Activated CD8-positive, alpha-beta memory T cell treated with anti-CD3 and anti-CD28 coated beads, Interleukin-2, amount 50 U/mL, for 48 hours (primary cell): ENCODE results near the gene NEU3.
"Not testable (repeated sequence)": the region's sequence is repeated elsewhere in the genome, so short reads cannot be mapped to it uniquely, and the experiment has no call there.

Experiments used
- DNase-seq: peaks from one replicate; pipeline ENCODE4 v3.0.0-alpha.2; 2020

Gene NEU3

DNA sequence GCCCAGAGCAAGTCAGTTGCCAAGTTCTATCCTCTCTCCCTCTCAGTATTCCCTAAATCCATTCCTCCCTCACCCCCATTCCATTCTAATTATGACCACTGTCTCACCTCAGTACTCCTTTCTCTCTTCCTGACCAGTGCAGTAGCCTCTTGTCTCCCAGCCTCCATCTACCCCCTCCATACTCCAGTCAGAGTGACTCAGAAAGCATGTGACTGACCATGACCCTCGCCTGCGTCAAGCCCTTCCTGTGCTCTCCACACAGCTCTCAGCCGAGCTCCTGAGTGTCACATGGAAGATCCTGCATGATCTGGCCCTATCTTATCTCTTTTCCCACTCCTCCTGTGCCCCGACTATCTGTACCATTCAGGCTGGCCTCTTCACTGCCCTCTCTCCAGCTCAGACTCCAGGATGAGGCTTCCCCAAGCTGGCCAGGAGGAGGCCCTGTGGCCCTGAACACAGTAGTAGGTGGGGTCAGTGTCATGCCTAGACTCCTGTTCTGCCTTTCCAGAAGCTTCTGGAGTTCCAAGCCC lies 42.6 kb downstream of the NEU3 start:
- no peak for DNase-seq

DNA sequence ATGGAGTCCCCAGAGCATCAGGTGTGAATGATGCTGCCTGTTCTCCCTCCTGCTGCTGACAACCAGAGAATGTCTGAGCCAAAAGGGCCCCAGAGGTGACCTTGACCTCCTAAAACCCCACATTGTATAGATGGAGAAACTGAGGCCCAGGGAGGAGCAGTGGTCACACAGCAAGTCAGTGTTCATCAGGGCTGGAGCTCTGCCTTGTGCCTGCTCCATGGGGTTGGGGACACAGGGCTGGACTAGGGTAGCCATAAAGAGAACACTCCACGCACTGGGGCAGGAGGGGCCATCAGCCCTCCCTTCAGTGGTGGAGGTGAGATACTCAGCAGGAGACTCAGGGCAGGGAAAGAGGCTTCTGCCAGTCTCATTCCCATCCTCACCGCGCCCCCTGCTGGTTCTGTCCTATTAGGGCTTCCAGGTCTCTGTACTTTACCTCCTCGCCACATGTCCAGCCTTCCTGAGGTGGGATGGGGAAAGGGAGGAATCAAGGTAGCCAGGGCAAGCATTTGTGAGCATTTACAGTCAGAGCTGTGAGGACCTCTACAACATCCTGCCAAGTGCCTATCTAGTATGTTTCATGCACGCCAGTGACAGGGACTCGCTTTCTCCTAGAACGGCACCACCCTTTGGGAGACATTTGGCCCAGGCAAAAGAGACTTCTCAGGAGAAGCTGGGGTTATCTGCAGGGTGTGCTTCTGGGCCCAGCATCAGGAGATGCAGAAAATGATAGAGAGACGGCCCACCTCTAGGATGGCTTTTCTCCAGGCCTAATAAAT lies 43.2 kb downstream of the NEU3 start:
- DNase-seq, result peak; percentile 89

GRCh38 chr11:75032550-75032935 lies 43.8 kb downstream of the NEU3 start:
- DNase-seq, result no peak

DNA sequence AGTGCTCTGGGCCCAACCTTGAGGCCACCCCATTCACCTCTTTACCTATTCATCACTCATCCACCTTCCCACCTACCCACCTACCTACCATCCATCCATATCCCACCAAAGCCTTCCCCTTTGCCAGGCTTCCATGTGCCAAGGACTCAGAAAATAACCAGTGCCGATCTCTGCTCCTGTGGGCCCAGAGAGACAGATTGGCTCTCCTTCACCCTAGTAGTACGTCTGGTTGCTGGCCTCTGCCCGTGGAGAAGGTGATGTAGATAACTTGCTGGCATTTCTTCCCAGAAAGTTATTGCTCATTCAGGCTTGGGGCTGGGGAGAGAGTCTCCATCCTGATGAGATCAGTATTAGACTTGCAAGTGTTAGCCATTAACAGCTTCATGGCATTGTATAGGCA lies 45.2 kb downstream of the NEU3 start:
- no peak for DNase-seq

- DNase-seq, result no peak
Measured at GRCh38 chr11:75035256-75035655, 46.5 kb downstream of the NEU3 start.

DNA sequence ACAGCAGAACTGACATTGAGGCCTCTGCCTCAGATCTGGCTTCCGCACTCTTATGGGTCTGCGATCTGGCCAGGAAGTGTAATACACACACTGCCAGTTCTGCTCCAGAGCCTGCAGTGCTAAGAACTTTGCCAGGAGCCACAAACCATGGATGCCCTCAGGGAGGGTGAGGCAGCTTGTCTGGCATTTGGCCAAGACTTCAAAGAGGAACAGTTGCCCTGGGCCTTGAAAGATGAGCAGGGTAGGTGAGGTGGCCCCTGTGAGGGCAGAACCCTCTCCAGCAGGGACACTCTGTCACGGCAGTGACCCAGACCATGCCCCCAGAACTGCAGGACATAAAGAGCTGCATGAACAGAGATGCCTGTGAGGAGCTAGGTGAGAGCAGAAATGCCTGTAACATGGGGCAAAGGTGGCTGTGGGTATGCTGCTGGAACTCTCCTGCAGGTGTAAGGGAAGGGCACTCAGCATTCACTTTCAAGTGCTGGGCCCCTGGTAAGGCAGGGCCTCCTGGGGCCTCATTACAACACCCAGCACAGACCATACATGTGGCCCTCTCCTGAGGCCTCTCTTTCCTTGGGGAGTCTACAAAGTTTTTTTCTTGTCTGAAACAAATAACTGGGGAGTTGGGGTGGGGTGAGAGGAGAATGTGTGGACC lies 47.3 kb downstream of the NEU3 start:
- DNase-seq, result no peak

DNA sequence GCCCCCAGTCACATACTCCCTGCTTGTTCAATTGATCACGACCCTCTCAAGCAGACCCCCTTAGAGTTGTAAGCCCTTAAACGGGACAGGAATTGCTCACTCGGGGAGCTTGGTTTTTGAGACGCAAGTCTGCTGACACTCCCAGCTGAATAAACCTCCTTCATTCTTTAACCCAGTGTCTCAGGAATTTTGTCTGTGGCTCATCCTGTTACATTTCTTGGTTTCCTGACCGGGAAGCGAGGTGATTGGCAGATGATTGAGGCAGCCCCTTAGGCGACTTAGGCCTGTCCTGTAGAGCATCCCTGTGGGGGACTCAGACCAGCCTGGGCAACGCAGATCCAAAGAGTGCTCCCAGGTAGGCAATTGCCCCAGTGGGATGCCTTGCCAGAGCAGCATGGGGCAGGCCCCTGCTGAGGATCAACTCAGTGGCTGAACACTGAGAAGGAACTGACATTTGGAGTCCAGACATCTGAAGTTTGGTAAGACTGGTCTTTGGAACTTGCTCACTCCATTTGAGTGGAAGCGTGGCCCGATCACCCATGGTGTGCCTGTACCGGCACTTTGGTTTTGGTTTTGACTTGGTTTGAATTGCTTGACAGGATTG lies 51.5 kb downstream of the NEU3 start:
- DNase-seq, result no peak

GRCh38 chr11:75041263-75041662 lies 52.5 kb downstream of the NEU3 start:
- no peak for DNase-seq

GRCh38 chr11:75041821-75042220 lies 53.1 kb downstream of the NEU3 start:
- not testable (repeated sequence) for DNase-seq

DNA sequence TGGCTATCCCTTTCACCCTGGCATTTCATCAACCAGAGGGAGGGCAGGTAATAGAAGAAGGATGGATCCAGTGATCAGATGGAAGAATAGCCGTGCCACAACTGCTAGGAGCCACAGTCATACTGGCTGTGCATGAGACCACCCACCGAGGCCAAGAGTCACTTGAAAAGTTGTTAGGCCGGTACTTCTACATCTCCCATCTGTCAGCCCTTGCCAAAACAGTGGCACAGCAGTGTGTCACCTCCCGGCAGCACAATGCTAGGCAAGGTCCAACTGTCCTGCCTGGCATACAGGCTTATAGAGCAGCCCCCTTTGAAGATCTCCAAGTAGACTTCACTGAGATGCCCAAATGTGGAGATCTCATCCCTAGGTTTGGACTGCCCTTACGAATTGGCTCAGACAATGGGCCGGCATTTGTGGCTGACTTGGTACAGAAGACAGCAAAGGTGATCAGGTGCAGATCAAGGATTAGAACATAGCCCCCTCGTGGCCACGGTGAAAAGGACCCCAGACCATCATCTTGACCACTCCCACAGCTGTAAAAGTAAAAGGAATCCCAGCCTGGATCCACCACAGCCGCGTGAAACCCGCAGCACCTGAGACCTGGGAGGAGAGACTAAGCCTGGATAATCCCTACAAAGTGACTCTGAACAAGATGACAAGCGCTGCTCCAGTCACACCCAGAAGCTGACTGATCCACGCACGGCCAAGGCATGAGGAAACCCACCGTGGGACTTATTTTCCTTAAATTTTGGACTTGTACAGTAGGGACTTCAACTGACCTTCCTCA lies 55.8 kb downstream of the NEU3 start:
- not testable (repeated sequence) for DNase-seq

GRCh38 chr11:75046668-75047067 lies 57.9 kb downstream of the NEU3 start:
- not testable (repeated sequence) for DNase-seq

DNA sequence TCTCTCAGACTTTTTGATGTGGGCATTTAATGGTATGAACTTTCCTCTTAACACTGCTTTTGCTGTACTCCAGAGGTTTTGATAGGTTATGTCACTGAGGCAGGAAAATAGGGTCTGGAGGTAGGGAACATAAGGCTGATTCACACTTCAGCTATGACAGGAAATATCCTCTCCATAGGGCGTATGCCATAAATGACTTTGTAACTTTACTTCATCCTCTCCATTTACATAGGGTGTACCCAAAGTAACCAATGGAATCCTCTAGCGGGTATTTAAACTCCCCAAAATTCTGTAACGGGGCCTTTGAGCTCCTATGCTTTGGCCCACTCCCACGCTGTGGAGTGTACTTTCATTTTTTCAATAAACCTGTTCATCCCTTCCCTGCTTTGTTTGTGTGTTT lies 58.5 kb downstream of the NEU3 start:
- no peak for DNase-seq

GRCh38 chr11:75049501-75050266 lies 61.0 kb downstream of the NEU3 start:
- not testable (repeated sequence) for DNase-seq

GRCh38 chr11:75050516-75050915 lies 61.8 kb downstream of the NEU3 start:
- no peak for DNase-seq

DNA sequence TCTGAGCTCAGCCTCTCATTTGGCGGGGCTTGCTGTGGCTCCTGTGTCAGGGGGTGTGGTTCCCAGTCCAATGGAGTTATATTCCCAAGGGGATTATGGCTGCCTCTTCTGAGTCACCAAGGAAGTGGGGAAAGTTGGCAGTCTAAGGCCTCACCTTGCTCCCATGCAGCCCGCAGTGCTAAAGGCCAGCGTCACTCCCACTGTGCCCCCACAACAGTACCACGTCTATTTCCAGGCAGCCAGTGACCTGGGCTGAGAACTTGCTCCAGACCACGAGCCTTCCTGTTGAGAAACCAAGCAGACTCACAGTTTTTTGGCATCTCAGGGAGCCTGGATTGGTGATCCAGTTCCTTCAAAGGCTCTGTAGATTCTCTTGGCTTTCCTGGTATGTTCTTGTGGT lies 62.3 kb downstream of the NEU3 start:
- no peak for DNase-seq

DNA sequence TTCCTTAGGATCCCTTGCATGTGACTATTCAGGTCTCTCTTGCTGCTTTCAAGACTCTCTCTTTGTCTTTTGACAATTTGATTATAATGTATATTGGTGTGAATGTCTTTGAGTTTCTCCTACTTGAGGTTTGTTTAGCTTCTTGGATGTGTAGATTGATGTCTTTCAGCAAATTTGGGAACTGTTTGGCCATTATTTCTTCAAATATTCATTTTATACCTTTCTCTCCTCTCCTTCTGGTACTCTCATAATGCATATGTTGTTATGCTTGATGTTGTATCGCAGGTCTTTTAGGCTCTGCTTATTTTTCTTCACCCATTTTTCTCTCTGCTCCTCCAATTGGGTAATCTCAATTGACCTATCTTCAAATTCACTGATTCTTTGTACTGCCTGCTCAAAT lies 63.7 kb downstream of the NEU3 start:
- DNase-seq, result no peak

- no peak for DNase-seq
Measured at GRCh38 chr11:75055511-75055910, 66.8 kb downstream of the NEU3 start.

DNA sequence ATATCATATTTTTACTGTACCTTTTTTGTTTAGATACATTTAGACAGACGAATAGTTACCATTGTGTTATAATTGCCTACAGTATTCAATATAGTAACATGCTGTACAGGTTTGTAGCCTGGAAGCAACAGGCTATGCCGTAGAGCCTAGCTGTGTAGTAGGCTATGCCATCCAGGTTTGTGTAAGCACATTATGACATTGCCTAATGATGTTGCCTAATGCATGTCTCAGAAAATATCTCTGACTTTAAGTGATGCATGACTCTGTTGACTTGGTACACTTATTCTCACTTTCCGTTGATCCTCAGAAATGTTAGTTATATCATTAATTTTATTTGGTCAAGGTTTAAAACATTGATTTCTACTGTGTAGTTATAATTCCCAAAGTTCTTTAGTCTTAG lies 68.1 kb downstream of the NEU3 start:
- DNase-seq, result no peak

DNA sequence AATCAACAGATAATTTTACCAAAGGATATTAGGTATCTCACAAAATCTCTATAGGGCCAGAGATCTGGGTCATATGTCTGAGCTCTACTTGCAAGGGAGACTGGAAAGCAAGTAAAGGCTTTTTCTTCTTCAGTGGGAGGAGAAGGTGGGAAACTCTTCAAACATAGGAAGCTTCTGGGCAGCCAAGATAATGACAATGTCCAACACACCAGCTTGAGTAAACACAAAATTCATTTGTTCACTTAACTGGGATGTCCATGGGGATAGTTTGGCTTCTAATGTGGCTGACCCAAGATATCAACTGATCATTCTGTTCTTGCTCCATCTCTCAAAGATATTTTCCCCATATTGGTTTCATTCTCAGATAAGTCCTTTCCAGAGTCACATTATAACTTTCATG lies 70.6 kb downstream of the NEU3 start:
- no peak for DNase-seq

GRCh38 chr11:75063741-75064314 lies 75.1 kb downstream of the NEU3 start:
- no peak for DNase-seq

GRCh38 chr11:75066061-75066460 lies 77.3 kb downstream of the NEU3 start:
- no peak for DNase-seq
